ENCODE measurements around the gene NECAB2.

- TF ChIP-seq CTCF (IDR thresholded peaks at IDR 0.05) (no peak), EZH2phosphoT487 (IDR thresholded peaks at IDR 0.05) (no peak), EZH2 (IDR thresholded peaks at IDR 0.05) (no peak)
These were observed 48.4 kb downstream of the NECAB2 start for GRCh38 chr16:84016477-84016876.

Measured in neural progenitor cell (in vitro differentiated cells).